Kidney epithelial cell (primary cell): ENCODE measurements around the gene ATP2A2. TPM values are rescaled to one million over a fixed set of nuclear protein-coding genes. Genes with fewer than 3 reads are reported as not detected.

Experiments
- DNase-seq: peaks from one replicate; pipeline ENCODE4 v3.0.0-alpha.2; 2010; ENCODE audit warnings: low read depth
- H3K27me3 ChIP-seq: 2 replicates; pipeline ENCODE4 v1.6.0; 2011; ENCODE audit warnings: low read length; ENCODE audit not compliant: control insufficient read depth, insufficient read depth
- H3K36me3 ChIP-seq: 2 replicates; pipeline ENCODE4 v1.5.1; 2011; ENCODE audit warnings: low read length; ENCODE audit not compliant: control insufficient read depth, insufficient read depth
- H3K4me3 ChIP-seq: 2 replicates; pipeline ENCODE4 v1.5.1; 2011; ENCODE audit warnings: low read depth, mild to moderate bottlenecking, control low read depth, low read length
- total RNA-seq: library from RNA; depleted of rRNA; stranded (reverse); fragments of >200 nt; gene quantifications from 2 replicates; pipeline ENCODE4 v1.2.3, GENCODE V29; 2015
- TF ChIP-seq, protein P1 (sequence below): IDR thresholded peaks from 2 replicates; pipeline ENCODE4 v1.5.1; 2011; ENCODE audit warnings: mild to moderate bottlenecking, moderate library complexity, low read length, control low read depth, inconsistent platforms; ENCODE audit not compliant: insufficient read depth, poor library complexity, severe bottlenecking

The ATP2A2 gene
- total RNA-seq, 1 donor from 2014 or later: 128 TPM

- TF ChIP-seq, protein P1, sequence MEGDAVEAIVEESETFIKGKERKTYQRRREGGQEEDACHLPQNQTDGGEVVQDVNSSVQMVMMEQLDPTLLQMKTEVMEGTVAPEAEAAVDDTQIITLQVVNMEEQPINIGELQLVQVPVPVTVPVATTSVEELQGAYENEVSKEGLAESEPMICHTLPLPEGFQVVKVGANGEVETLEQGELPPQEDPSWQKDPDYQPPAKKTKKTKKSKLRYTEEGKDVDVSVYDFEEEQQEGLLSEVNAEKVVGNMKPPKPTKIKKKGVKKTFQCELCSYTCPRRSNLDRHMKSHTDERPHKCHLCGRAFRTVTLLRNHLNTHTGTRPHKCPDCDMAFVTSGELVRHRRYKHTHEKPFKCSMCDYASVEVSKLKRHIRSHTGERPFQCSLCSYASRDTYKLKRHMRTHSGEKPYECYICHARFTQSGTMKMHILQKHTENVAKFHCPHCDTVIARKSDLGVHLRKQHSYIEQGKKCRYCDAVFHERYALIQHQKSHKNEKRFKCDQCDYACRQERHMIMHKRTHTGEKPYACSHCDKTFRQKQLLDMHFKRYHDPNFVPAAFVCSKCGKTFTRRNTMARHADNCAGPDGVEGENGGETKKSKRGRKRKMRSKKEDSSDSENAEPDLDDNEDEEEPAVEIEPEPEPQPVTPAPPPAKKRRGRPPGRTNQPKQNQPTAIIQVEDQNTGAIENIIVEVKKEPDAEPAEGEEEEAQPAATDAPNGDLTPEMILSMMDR: no peak
- Histone ChIP-seq H3K4me3 (no peak overlapping the region), H3K36me3 (peaks cover 18% of the 10 kb centered on the region), H3K27me3 (no peaks in the 10 kb centered on the region)
- DNase-seq: no peak
Observed at GRCh38 chr12:110348431-110349059, 67.5 kb downstream of the ATP2A2 start.

DNA sequence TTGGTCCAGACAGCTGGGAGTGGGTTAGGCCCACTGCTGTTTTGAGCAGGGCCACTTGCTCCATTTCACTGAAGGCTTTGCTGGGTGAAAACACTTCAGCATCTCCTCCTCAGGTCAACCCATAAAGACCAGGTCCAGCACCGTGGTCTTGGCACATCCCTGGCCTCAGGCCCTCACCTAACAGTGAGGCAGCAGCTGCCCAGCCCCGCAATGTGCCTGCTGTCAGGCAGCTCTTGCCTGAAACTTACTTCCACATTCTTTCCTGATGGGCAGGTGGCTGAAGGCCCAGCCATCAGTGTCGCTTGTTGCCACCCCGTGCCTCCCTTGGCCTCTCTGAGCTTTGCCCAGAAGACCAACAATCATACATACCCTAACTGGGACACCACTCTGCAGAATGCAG is 68.0 kb downstream of the ATP2A2 start:
- Histone ChIP-seq H3K27me3 (no peaks in the 10 kb centered on the region), H3K4me3 (no peak overlapping the region)
- TF ChIP-seq, protein P1: no peak

GRCh38 chr12:110349514-110350151 is 68.6 kb downstream of the ATP2A2 start:
- DNase-seq: no peak
- Histone ChIP-seq H3K27me3 (no peaks in the 10 kb centered on the region), H3K36me3 (peaks cover 15% of the 10 kb centered on the region), H3K4me3 (no peak overlapping the region)
- TF ChIP-seq, protein P1: no peak

More for the DNA sequence above, 68.0 kb downstream of the ATP2A2 start:
- peaks cover 15% of the 10 kb centered on the region for H3K36me3 ChIP-seq
- no peak for DNase-seq

DNA sequence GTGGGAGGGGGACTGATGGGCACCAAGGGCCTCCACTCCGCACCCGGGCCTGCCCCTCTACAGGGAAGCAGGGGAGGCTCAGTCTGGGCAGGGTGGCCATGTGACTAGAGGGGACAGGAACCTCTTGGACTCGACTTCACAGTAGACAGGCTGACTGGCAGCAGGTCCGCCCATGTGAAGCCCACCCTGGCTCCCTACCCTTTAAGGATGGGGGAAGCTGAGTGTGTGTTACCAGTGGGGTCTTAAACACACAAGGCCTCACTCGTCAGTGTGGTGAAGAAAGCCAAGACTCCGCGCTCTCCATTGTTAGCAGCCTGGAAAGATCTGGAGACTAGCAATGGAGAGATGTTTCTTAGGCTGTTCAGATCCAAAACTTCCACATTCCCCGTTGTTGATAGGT is 70.1 kb downstream of the ATP2A2 start:
- TF ChIP-seq, protein P1: no peak

DNA sequence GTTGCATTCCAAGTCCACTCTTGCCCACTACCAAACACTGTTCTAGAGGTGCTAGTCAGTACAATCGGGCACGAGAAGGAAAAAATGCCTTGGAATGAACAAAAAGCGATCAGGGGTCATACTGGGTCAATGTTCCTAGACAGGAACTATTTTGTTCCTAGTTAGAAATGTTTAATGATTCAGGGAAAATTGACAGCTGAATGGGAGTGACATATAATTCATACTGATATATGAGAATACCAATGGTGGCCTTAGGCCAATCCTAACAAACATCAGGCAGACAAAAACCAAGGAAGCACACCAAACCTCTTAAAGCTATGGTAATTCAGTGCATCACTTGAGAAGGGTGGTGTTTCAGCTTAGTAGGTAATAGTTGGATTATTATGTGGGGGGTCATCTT is 71.4 kb downstream of the ATP2A2 start:
- no peaks in the 10 kb centered on the region for H3K27me3 ChIP-seq
- no peak for DNase-seq
- peaks cover 10% of the 10 kb centered on the region for H3K36me3 ChIP-seq
- H3K4me3 ChIP-seq: no peak overlapping the region
- TF ChIP-seq, protein P1: no peak

More for the DNA sequence above, 70.1 kb downstream of the ATP2A2 start:
- Histone ChIP-seq H3K36me3 (peaks cover 11% of the 10 kb centered on the region), H3K27me3 (no peaks in the 10 kb centered on the region), H3K4me3 (no peak overlapping the region)
- DNase-seq: no peak
